HS-27A (cell line): ENCODE data around the gene SFXN1.

ENCODE experiments used
- DNase-seq: peaks from one replicate; pipeline ENCODE4 v3.0.0-alpha.2; 2012; ENCODE audit warnings: low read depth, missing footprints

The SFXN1 gene

GRCh38 chr5:175541264-175541663 lies 62.9 kb downstream of the SFXN1 start:
- DNase-seq, result no peak

- DNase-seq, result no peak
Observed at GRCh38 chr5:175542232-175542965, 64.0 kb downstream of the SFXN1 start.

GRCh38 chr5:175542966-175543235 lies 64.5 kb downstream of the SFXN1 start:
- DNase-seq, result no peak

GRCh38 chr5:175544108-175544511 lies 65.8 kb downstream of the SFXN1 start:
- no peak for DNase-seq

- DNase-seq, result no peak
Observed at GRCh38 chr5:175544586-175544985, 66.2 kb downstream of the SFXN1 start.

- no peak for DNase-seq
Observed at GRCh38 chr5:175547842-175548241, 69.5 kb downstream of the SFXN1 start.

GRCh38 chr5:175548626-175549311 lies 70.4 kb downstream of the SFXN1 start:
- no peak for DNase-seq

- no peak for DNase-seq
Observed at GRCh38 chr5:175550055-175550805, 71.9 kb downstream of the SFXN1 start.

- no peak for DNase-seq
Observed at GRCh38 chr5:175551266-175551665, 72.9 kb downstream of the SFXN1 start.

- no peak for DNase-seq
Observed at GRCh38 chr5:175554296-175554695, 75.9 kb downstream of the SFXN1 start.

GRCh38 chr5:175555168-175555785 lies 76.9 kb downstream of the SFXN1 start:
- no peak for DNase-seq

- no peak for DNase-seq
Observed at GRCh38 chr5:175556794-175557193, 78.4 kb downstream of the SFXN1 start.

GRCh38 chr5:175557778-175558177 lies 79.4 kb downstream of the SFXN1 start:
- no peak for DNase-seq

GRCh38 chr5:175558801-175559480 lies 80.6 kb downstream of the SFXN1 start:
- no peak for DNase-seq

- DNase-seq, result no peak
Observed at GRCh38 chr5:175560011-175560410, 81.7 kb downstream of the SFXN1 start.

- DNase-seq, result no peak
Observed at GRCh38 chr5:175561085-175561484, 82.7 kb downstream of the SFXN1 start.

- DNase-seq, result no peak
Observed at GRCh38 chr5:175564716-175565115, 86.4 kb downstream of the SFXN1 start.

- no peak for DNase-seq
Observed at GRCh38 chr5:175566697-175567096, 88.3 kb downstream of the SFXN1 start.

GRCh38 chr5:175567954-175568353 lies 89.6 kb downstream of the SFXN1 start:
- DNase-seq, result no peak

- DNase-seq, result no peak
Observed at GRCh38 chr5:175569701-175570100, 91.3 kb downstream of the SFXN1 start.

- no peak for DNase-seq
Observed at GRCh38 chr5:175572886-175573285, 94.5 kb downstream of the SFXN1 start.
